Mesothelial cell of epicardium (in vitro differentiated cells): Measurements from ENCODE around the gene GMPR2. TPM values are rescaled to one million over a fixed set of nuclear protein-coding genes. Genes with fewer than 3 reads are reported as not detected.

Experiments
- DNase-seq, 2 experiments: peaks; one replicate each; pipeline ENCODE4 v3.0.0; 2021; ENCODE audit warnings: low spot score in 2 of 2; ENCODE audit not compliant: unreplicated experiment in 2 of 2
- H3K27ac Mint-ChIP-seq: 2 replicates; pipeline ENCODE4 v1.8.0; 2021; ENCODE audit warnings: mixed read lengths
- H3K27me3 Mint-ChIP-seq: 2 replicates; pipeline ENCODE4 v1.8.0; 2021; ENCODE audit warnings: low read depth, mixed read lengths
- H3K36me3 Mint-ChIP-seq: 2 replicates; pipeline ENCODE4 v1.8.0; 2021; ENCODE audit warnings: mixed read lengths
- H3K4me1 Mint-ChIP-seq: 2 replicates; pipeline ENCODE4 v1.8.0; 2021; ENCODE audit warnings: mixed read lengths
- H3K4me3 Mint-ChIP-seq: 2 replicates; pipeline ENCODE4 v1.8.0; 2021; ENCODE audit warnings: mild to moderate bottlenecking, moderate library complexity, mixed read lengths
- H3K9me3 Mint-ChIP-seq: 2 replicates; pipeline ENCODE4 v1.8.0; 2021; ENCODE audit warnings: mixed read lengths
- total RNA-seq: library from RNA; stranded (reverse); gene quantifications from 3 replicates; pipeline ENCODE4 v1.2.1, GENCODE V29; 2021
- TF ChIP-seq, protein P1 (sequence below): fragments of 200-600 bp; sonication (generic); IDR thresholded peaks from one replicate; pipeline ENCODE4 v1.5.0; 2021; ENCODE audit warnings: antibody characterized with exemption; ENCODE audit not compliant: unreplicated experiment

GMPR2 gene
- total RNA-seq, 1 donor from 2014 or later: 72.5 TPM

DNA sequence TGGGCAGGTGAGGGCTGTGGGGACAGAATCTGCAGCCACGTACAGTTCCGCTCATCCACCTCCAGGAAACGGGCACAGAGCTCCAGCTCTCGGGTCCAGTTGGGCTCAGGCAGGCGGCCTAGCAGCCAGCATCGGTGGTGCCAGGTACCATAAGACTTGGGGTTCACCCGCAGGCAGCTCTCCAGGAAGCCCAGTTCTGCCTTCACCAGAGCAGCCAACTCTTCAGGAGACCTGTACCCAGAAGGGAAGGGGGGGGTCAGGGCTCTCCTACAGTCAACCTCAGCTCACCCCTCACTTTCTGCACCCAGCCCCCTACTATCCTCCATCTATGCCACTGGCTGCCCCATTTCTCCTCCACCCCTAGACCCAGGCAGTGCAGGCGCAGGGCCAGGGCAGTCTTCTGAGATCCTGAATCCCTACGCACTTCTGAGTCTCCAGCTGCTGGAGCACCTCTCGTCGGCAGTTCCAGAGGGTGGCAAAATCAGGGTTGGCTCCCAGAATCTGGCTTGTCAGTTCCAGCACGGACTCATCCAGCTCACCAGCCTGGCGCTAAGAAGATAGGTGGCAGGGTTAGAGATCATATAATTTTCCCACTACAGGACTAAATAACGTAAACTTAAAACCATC lies 37.3 kb downstream of the GMPR2 start:
- peaks cover 13% of the 10 kb centered on the region for H3K36me3 Mint-ChIP-seq
- no peaks in the 10 kb centered on the region for H3K27me3 Mint-ChIP-seq
- no peak overlapping the region for H3K27ac Mint-ChIP-seq
- H3K4me1 Mint-ChIP-seq: peaks cover 24% of the 10 kb centered on the region
- peak overlapping the region; percentile 84 for H3K4me3 Mint-ChIP-seq
- TF ChIP-seq, protein P1, sequence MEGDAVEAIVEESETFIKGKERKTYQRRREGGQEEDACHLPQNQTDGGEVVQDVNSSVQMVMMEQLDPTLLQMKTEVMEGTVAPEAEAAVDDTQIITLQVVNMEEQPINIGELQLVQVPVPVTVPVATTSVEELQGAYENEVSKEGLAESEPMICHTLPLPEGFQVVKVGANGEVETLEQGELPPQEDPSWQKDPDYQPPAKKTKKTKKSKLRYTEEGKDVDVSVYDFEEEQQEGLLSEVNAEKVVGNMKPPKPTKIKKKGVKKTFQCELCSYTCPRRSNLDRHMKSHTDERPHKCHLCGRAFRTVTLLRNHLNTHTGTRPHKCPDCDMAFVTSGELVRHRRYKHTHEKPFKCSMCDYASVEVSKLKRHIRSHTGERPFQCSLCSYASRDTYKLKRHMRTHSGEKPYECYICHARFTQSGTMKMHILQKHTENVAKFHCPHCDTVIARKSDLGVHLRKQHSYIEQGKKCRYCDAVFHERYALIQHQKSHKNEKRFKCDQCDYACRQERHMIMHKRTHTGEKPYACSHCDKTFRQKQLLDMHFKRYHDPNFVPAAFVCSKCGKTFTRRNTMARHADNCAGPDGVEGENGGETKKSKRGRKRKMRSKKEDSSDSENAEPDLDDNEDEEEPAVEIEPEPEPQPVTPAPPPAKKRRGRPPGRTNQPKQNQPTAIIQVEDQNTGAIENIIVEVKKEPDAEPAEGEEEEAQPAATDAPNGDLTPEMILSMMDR: no peak
- no peak for DNase-seq
- no peaks in the 10 kb centered on the region for H3K9me3 Mint-ChIP-seq

DNA sequence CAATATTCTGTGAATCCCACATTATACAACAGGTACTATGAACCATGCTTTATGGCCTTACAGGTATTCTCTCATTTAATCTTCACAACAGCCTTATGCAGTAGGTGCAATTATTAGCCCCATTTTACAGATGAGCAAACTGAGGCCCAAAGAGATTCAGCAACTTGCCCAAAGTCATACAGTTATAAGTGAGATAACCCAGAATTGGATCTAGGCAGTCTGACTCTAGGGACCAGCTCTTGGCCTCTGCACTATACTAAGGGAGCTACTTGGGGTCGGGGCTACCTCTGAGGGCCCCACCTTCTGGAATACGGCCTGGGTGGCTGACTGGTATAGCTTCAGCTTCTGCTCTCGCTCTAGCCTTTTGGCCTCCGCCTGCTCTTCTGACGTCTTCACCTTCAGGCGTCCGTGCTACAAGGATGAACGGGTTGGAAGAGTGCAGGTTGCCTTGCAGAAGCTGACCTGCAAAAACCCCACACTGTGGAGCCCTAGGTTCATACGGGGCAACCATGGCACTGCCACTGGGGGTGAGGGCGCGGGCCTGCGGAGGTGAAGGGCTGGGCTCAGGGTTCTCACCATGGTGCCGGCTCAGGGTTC lies 37.9 kb downstream of the GMPR2 start:
- Mint-ChIP-seq H3K27ac (peak overlapping the region; percentile 93), H3K36me3 (peaks cover 13% of the 10 kb centered on the region), H3K27me3 (no peaks in the 10 kb centered on the region), H3K9me3 (no peaks in the 10 kb centered on the region), H3K4me3 (peak overlapping the region; percentile 84), H3K4me1 (peaks cover 24% of the 10 kb centered on the region)
- DNase-seq: no peak
- TF ChIP-seq, protein P1: no peak

DNA sequence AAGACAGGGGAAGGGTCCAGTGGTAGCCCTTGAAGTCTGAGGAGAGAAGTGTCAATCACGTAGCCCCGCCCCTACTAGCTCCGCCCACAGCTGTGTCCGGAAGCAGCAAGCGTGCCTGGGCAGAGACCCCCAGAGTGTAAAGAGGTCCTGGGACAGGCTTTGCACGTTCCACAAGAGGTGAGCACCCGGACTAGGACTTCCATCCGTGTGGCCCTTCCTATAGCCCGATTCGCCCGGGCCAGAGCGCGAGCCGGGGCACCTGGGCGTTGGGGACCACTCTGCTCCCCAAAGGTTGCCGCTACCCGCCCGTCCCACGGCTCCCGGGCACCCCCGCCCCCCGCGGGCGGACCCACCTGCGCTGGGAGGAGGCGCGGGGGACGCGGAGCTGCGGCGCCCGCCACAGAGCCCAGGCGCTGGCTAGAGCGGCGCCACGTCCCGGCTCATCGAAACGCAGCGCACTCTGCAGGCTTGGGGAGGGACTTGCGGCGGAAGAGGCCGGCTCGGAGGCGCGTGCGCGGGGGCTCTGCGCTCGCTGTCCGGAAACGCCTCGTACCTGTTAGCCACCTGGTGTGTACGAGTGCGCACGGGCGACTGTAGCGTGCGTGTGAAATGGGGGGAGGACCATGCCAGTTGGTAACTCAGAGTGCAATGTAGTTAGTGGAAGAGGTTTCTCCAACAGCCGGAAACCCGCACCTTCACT lies 38.6 kb downstream of the GMPR2 start, which contains the start of gene RABGGTA:
TSS of gene RABGGTA (minus strand) at position 464 of the 700 bp plus-strand sequence. CDS start 482 bp downstream, outside the sequence.
- no peaks in the 10 kb centered on the region for H3K9me3 Mint-ChIP-seq
- peaks cover 24% of the 10 kb centered on the region for H3K4me1 Mint-ChIP-seq
- DNase-seq: peak; percentile 79 to 91
- peak within 1 kb of the TSS; percentile 93 for H3K27ac Mint-ChIP-seq
- H3K27me3 Mint-ChIP-seq: no peaks in the 10 kb centered on the region
- H3K36me3 Mint-ChIP-seq: peaks cover 11% of the 10 kb centered on the region
- TF ChIP-seq, protein P1: peak; percentile 42
- H3K4me3 Mint-ChIP-seq: peak within 1 kb of the TSS; percentile 84

DNA sequence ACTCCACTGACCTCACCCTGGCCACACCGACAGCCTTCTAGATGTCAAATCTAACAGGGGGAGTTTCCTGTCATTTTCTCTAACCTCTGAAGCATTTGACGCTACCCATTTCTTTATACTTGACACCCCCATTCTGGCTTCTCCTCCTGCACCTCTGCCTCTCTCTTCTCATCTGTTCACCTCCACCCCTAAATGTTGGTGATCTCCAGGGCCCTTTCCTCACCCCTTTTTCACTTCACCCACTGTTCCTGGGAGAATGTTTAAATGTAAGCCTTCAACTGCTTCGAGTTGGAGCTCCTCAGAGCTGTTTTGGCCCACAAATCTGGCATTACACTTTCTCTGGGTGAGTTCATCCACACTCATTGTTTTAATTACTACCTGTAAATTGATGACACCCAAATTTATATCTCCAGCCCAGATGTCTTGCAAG lies 39.1 kb downstream of the GMPR2 start:
- peaks cover 24% of the 10 kb centered on the region for H3K4me1 Mint-ChIP-seq
- peaks cover 6% of the 10 kb centered on the region for H3K36me3 Mint-ChIP-seq
- TF ChIP-seq, protein P1: no peak
- peak overlapping the region; percentile 78 for H3K27ac Mint-ChIP-seq
- no peaks in the 10 kb centered on the region for H3K27me3 Mint-ChIP-seq
- H3K9me3 Mint-ChIP-seq: no peaks in the 10 kb centered on the region
- no peak for DNase-seq
- H3K4me3 Mint-ChIP-seq: peak overlapping the region; percentile 84

DNA sequence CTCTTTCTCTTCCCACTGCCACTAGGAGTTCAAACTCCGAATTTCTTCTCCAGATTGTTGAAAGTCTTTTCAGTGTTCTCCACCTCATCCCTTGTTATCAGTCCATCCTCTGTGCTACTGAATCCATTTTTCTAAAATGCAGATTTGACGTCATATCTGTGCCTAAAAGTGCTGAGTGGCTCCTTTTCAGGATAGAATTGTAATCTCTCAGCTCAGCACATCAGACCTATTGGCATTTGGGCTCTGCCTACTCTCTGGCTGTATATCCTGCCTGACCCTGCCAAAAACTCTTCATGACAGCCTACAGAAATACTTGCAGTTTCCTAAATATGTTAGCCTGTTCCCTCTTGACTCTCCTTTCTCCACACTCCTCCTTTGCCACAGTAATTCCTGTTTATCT lies 39.7 kb downstream of the GMPR2 start:
- Mint-ChIP-seq H3K4me1 (peaks cover 24% of the 10 kb centered on the region), H3K36me3 (no peaks in the 10 kb centered on the region), H3K27me3 (no peaks in the 10 kb centered on the region), H3K4me3 (peak overlapping the region; percentile 84), H3K9me3 (no peaks in the 10 kb centered on the region), H3K27ac (peak overlapping the region; percentile 10)
- no peak for DNase-seq
- TF ChIP-seq, protein P1: no peak
